Pulmonary artery endothelial cell (primary cell): ENCODE results near the gene FGGY. TPM values are rescaled to one million over a fixed set of nuclear protein-coding genes. Genes with fewer than 3 reads are reported as not detected.

Experiments used
- DNase-seq: peaks from one replicate; pipeline ENCODE4 v3.0.0-alpha.2; 2011; ENCODE audit warnings: low read depth, low spot score
- total RNA-seq: library from RNA; depleted of rRNA; stranded (reverse); fragments of >200 nt; gene quantifications from 2 replicates; pipeline ENCODE4 v1.2.3, GENCODE V29; 2014

FGGY gene
- total RNA-seq, 1 donor from 2014 or later = 9.3 TPM

DNA sequence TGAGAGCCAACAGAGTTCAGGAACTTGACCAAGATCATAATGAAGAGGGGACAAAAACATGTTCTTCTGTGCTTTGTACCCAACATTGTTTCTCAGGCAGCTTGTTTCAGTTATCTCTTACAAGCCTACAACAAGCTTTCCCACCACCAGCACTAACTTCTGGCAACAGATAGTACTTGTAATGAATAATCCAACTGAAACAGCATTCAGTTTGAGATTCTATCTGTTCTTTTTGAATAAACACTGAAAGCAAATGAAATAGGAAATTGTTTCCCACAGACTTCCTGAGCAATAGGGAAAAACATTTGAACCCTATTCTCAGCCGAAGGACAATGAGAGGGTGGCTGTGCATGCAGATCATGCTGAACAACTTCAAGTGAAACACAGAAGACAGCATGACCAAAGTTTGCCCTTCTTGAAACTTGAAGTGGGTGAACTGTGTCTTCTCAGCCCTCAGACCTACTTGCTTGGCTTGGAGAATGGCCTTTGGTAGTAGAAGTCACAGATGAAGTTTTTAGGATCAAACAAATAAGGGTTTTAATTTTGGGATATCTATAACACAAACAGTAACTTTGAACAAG lies 506.7 kb downstream of the FGGY start:
- peak; percentile 1 for DNase-seq

DNA sequence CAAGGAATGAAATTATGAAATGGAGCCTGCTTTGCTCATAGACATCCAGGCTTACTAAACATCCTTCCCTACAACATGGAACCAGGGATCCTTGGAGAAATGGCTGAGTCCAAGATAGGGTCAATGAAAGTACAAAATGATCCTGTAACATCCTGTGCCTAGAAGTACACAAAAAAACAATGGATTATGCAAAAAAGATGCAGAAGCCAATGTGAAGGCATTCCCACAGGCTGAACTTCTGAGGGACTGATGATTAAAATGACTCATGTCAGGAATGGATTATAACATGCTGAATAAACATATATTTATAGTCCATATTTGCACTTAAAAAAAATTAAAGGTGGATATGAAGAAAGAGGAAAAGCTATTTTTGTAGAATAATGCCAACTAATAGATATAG lies 507.4 kb downstream of the FGGY start:
- DNase-seq = no peak

DNA sequence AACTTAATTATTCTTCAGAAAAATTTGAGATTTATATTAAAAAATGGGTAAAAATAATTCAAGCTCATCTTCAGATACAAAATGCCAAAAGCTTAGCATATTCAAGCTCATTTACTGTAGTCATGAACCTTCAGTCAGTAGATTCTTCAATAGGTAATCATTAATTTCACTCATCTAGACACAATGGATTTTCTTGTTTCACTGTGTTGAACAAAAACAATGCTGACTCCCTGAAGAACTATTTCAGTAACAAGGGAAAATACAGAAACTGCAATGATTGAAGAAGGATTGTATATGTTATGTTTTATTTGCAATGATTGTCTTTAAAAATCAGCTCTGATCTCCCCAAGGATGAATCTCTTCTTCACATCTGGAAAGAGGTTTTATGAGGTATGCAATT lies 508.7 kb downstream of the FGGY start:
- no peak for DNase-seq
